ENCODE results near the gene OSBPL8. TPM values are rescaled to one million over a fixed set of nuclear protein-coding genes. Genes with fewer than 3 reads are reported as not detected.

OSBPL8 gene
- total RNA-seq, 2 donors from 2014 or later: 23.1 to 41.2 TPM

DNA sequence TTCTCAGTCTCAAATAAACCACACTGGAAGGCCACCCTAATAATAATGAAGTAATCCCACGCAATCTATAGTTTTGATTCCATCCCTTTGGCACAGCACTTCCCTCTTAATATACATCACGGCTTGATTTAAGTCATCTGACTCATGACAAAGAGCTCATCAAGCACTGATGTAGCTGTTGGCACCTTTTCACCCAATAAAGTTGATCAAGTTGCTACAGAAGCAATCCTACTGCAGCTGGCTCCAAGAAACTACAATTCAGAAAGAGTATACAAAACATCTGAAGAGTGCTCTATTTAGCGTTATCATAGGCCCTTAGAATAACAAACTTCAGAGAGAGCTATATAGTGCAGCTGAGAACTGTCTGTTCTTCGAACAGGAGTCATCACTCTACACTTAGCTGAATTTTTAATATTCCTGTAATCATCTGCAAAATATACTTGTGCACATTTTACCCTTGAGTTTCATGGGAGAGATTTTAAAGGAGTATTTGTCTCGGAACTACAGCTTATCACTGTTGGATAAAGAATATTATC is 94.9 kb downstream of the OSBPL8 start:
- Histone ChIP-seq H3K9me3 (no peaks in the 10 kb centered on the region), H3K27me3 (no peaks in the 10 kb centered on the region), H3K36me3 (replicated peaks in 1 of 2; ENCODE audit: insufficient read depth in 1 of 2, low read depth in 2 of 2) (no peaks in the 10 kb centered on the region), H3K27ac (no peak overlapping the region), H3K4me3 (no peak overlapping the region), H3K4me1 (no peaks in the 10 kb centered on the region)
- intact Hi-C loops (cut with DNase I): no loop called here
- no peak for ATAC-seq
- DNase-seq: no peak
- WGBS, 2 donors: 82 to 86% methylated on average over 5 of the region's 5 CpGs
- TF ChIP-seq POLR2A (IDR thresholded peaks at IDR 0.05): no peak
- TF ChIP-seq, protein P1, sequence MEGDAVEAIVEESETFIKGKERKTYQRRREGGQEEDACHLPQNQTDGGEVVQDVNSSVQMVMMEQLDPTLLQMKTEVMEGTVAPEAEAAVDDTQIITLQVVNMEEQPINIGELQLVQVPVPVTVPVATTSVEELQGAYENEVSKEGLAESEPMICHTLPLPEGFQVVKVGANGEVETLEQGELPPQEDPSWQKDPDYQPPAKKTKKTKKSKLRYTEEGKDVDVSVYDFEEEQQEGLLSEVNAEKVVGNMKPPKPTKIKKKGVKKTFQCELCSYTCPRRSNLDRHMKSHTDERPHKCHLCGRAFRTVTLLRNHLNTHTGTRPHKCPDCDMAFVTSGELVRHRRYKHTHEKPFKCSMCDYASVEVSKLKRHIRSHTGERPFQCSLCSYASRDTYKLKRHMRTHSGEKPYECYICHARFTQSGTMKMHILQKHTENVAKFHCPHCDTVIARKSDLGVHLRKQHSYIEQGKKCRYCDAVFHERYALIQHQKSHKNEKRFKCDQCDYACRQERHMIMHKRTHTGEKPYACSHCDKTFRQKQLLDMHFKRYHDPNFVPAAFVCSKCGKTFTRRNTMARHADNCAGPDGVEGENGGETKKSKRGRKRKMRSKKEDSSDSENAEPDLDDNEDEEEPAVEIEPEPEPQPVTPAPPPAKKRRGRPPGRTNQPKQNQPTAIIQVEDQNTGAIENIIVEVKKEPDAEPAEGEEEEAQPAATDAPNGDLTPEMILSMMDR (IDR thresholded peaks at IDR 0.05): no peak

DNA sequence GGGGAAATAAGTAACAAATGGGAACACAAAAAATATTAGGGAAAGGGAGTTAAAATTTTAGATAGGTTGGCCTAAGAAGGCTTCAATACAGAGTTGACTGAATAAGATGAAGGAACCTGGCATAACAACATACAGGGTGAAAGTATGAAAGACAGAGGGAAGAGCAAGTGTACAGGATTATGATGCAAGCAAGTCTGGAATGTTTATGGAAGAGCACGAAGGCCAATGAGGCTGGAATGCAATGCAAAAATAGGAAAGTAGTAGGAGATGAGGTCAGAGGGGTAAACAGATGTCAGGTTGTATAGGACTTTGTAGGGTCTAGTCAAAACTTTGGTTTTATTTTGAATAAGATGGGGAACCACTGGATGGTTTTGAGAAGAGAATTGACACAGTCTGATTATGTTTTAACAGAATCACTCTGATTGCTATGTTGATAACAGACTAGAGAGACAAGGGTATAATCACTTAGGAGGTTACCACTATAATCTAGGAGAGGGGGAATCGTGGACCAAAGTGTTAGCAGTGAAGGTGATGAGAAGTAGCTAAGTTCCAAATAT is 96.8 kb downstream of the OSBPL8 start:
- H3K27ac ChIP-seq: no peak overlapping the region
- no peaks in the 10 kb centered on the region for H3K27me3 ChIP-seq
- 85 to 88% methylated on average over 2 of the region's 2 CpGs for WGBS, 2 donors
- no peak for ATAC-seq
- DNase-seq: no peak
- TF ChIP-seq, protein P1 (IDR thresholded peaks at IDR 0.05): no peak
- no peak for TF ChIP-seq POLR2A (IDR thresholded peaks at IDR 0.05)
- intact Hi-C loops (cut with DNase I): no loop called here
- no peaks in the 10 kb centered on the region for H3K4me1 ChIP-seq
- no peaks in the 10 kb centered on the region for H3K36me3 ChIP-seq (replicated peaks in 1 of 2; ENCODE audit: insufficient read depth in 1 of 2, low read depth in 2 of 2)
- no peaks in the 10 kb centered on the region for H3K9me3 ChIP-seq
- no peak overlapping the region for H3K4me3 ChIP-seq

DNA sequence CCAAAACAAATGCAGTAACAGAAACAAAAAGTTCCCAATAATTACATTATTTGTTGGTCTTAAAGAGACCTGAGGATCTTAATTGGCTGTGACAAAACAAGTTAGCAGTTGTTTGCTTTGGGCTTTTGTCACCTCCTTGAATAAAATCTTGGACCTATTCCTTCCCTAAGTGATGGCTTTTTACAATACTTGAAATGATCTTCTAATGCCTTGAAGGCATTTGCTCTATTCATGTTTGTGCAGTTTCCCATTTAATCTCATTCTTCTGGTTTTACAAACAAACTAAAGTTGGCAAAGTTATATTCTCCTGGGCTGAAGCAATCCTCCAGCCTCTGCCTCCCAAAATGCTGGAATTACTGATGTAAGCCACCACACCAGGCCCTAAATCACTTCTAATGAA is 98.8 kb downstream of the OSBPL8 start:
- DNase-seq: no peak
- Histone ChIP-seq H3K27ac (no peak overlapping the region), H3K4me1 (no peaks in the 10 kb centered on the region), H3K27me3 (no peaks in the 10 kb centered on the region), H3K36me3 (replicated peaks in 1 of 2; ENCODE audit: insufficient read depth in 1 of 2, low read depth in 2 of 2) (no peaks in the 10 kb centered on the region), H3K4me3 (no peak overlapping the region), H3K9me3 (no peaks in the 10 kb centered on the region)
- ATAC-seq: no peak
- intact Hi-C loops (cut with DNase I): no loop called here
- TF ChIP-seq, protein P1 (IDR thresholded peaks at IDR 0.05): no peak
- no peak for TF ChIP-seq POLR2A (IDR thresholded peaks at IDR 0.05)

DNA sequence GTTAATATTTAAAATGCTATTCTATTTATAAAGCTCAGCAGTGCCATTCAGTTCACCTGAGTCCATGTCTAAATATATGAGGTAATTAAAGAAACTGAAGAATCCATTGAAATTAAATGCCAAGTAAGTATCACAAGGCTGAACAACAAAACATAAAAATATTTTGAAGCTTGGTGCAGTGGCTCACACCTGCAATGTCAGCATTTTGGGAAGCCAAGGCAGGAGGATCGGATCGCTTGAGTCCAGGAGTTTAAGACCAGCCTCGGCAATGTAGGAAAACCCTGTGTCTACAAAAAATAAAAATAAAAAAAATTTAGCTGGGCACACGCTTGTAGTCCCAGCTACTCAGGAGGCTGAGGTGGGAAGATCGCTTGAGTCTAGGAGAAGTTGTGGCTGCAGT is 101.8 kb downstream of the OSBPL8 start:
- Histone ChIP-seq H3K27ac (no peak overlapping the region), H3K27me3 (no peaks in the 10 kb centered on the region), H3K4me3 (no peak overlapping the region), H3K36me3 (replicated peaks in 1 of 2; ENCODE audit: insufficient read depth in 1 of 2, low read depth in 2 of 2) (peaks cover 0 to 2% of the 10 kb centered on the region in 2 donors), H3K4me1 (no peaks in the 10 kb centered on the region), H3K9me3 (no peaks in the 10 kb centered on the region)
- TF ChIP-seq, protein P1 (IDR thresholded peaks at IDR 0.05): no peak
- no peak for TF ChIP-seq POLR2A (IDR thresholded peaks at IDR 0.05)
- DNase-seq (no peak), ATAC-seq (no peak)
- WGBS, 2 donors: 90 to 94% methylated on average over 5 of the region's 5 CpGs
- intact Hi-C loops (cut with DNase I): no loop called here

DNA sequence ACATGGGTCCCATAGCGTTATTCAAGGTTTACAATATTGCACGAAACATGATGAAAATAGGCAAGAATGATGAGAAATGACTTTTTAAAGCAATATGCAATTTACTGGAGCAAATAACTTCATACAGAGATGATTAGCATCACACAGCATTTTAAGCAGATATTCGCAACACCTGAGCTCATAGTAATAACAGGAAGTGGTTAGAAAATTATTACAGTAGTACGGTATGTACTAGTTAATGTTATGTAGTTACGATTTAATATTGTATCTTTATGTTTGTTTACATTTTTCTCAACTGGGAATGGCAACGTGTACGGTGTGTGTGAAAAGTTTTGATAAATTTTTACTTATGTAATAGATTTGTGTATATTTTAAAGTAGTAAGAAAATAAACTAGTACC is 102.6 kb downstream of the OSBPL8 start:
- H3K27me3 ChIP-seq: no peaks in the 10 kb centered on the region
- H3K36me3 ChIP-seq (replicated peaks in 1 of 2; ENCODE audit: insufficient read depth in 1 of 2, low read depth in 2 of 2): peaks cover 0 to 2% of the 10 kb centered on the region in 2 donors
- intact Hi-C loops (cut with DNase I): no loop called here
- H3K4me3 ChIP-seq: no peak overlapping the region
- no peaks in the 10 kb centered on the region for H3K9me3 ChIP-seq
- no peaks in the 10 kb centered on the region for H3K4me1 ChIP-seq
- H3K27ac ChIP-seq: no peak overlapping the region
- 76 to 82% methylated on average over 7 of the region's 7 CpGs for WGBS, 2 donors
- ATAC-seq: no peak
- no peak for DNase-seq
- no peak for TF ChIP-seq POLR2A (IDR thresholded peaks at IDR 0.05)
- TF ChIP-seq, protein P1 (IDR thresholded peaks at IDR 0.05): no peak

All from body of pancreas (tissue), 4 donors.